ENCODE data around the gene ITPK1.
A peak's percentile ranks its signal among the peaks of the same experiment; 100 is the strongest.

DNA sequence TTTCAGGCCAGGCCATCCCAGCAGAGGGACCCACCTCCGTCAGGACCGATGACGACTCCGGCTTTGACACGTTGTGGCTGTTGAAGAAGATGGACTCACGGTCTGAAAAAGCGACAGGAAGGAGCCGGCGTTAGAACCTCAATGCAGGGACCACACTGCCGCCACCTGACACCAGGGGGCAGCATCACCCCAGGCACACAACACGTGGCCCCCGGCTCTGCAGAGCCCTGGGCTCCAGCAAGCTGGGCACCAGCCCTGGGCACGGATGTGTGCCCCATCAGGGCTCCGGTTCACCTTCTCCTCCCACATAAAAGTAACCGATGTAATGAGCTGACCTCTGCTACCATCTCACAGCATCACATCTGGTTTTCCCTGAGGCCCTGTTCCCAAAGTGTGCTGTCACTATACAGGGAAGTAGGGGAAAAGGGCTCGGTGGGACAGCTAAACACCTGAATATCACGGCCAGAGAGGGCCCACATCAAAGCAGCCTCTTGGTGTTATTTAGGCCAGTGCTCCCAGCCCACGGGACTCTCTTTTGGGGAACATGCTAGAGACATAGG, 163.7 kb downstream of the ITPK1 start:
- peak; percentile 95 for TF ChIP-seq CTCF (conservative IDR thresholded peaks at IDR 0.05; ENCODE audit: low read length)
- no peak for TF ChIP-seq EZH2phosphoT487 (IDR thresholded peaks at IDR 0.05; ENCODE audit: borderline replicate concordance, low read depth, low read length)

Data from OCI-LY7 (cell line).